Measurements from ENCODE around the gene USF2. TPM values are rescaled to one million over a fixed set of nuclear protein-coding genes. Genes with fewer than 3 reads are reported as not detected.

Gene USF2
- total RNA-seq, 1 experiment from 2014 or later = 121 TPM

DNA sequence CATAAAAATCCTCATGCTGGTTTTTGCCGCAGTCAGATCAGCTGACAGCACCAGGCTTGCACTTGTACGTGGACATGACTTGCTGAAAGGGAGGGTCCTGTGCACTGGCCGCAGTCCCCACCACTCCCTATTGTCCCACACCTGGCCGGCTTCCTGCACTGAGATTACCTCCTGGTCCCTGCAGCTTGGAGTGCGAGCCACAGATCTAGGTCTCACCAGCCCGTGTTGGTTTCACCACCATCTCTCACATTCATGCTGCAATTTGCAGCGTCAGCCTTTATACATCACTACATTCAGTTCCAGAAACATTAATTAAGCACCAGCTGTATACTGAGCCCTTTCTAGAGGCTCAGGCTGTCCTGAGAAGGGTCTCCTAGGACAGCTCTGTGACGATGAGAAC is 45.3 kb downstream of the USF2 start:
- ATAC-seq = no peak
- in situ Hi-C loops (cut with HindIII; ENCODE audit: low pct_unique_long_range_greater_than_20kb, low sequenced_read_pairs) = no loop called here
- no TSS peak for BruUV-seq (replicated peaks)
- Histone ChIP-seq H3K4me1 (ENCODE audit: control insufficient read depth, insufficient read depth, low read length) (peaks cover 5% of the 10 kb centered on the region; the same call in 1 of the 2 replicates), H3K36me3 (ENCODE audit: control insufficient read depth, insufficient read depth, low read length) (no peaks in the 10 kb centered on the region), H3K27ac (ENCODE audit: low read length) (no peak overlapping the region), H3K27me3 (ENCODE audit: control insufficient read depth, insufficient read depth, low read length) (no peaks in the 10 kb centered on the region), H3K4me3 (ENCODE audit: low read depth in 2 of 2, low read length in 2 of 2) (no peak overlapping the region), H3K9me3 (ENCODE audit: control insufficient read depth, insufficient read depth, low read depth, low read length) (no peaks in the 10 kb centered on the region)
- POLR2A ChIA-PET = interaction anchor here (0.6 kb wide), 1 partner anchor 150 kb away, joined by 3 read pairs; no protein-coding TSS in a partner anchor
- TF ChIP-seq REST (IDR thresholded peaks at IDR 0.05; ENCODE audit: insufficient read depth in 1 of 2, low read depth in 2 of 2, low read length in 1 of 2) (no peak), POLR2AphosphoS5 (IDR thresholded peaks at IDR 0.05; ENCODE audit: low read depth, low read length) (no peak), TCF7L2 (IDR thresholded peaks at IDR 0.05; ENCODE audit: low read depth, low read length) (no peak), SIN3A (IDR thresholded peaks at IDR 0.05; ENCODE audit: borderline replicate concordance, insufficient read depth, low read depth, low read length) (no peak)
- TF ChIP-seq, protein P1, sequence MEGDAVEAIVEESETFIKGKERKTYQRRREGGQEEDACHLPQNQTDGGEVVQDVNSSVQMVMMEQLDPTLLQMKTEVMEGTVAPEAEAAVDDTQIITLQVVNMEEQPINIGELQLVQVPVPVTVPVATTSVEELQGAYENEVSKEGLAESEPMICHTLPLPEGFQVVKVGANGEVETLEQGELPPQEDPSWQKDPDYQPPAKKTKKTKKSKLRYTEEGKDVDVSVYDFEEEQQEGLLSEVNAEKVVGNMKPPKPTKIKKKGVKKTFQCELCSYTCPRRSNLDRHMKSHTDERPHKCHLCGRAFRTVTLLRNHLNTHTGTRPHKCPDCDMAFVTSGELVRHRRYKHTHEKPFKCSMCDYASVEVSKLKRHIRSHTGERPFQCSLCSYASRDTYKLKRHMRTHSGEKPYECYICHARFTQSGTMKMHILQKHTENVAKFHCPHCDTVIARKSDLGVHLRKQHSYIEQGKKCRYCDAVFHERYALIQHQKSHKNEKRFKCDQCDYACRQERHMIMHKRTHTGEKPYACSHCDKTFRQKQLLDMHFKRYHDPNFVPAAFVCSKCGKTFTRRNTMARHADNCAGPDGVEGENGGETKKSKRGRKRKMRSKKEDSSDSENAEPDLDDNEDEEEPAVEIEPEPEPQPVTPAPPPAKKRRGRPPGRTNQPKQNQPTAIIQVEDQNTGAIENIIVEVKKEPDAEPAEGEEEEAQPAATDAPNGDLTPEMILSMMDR (IDR thresholded peaks at IDR 0.05) = no peak
- CTCF ChIA-PET = no interaction called here
- intact Hi-C loops (cut with micrococcal nuclease; ENCODE audit: unreplicated experiment) = no loop called here
- DNase-seq (ENCODE audit: low read depth, low spot score) = no peak

- H3K27me3 ChIP-seq (ENCODE audit: control insufficient read depth, insufficient read depth, low read length) = no peaks in the 10 kb centered on the region
- no peaks in the 10 kb centered on the region for H3K9me3 ChIP-seq (ENCODE audit: control insufficient read depth, insufficient read depth, low read depth, low read length)
- H3K36me3 ChIP-seq (ENCODE audit: control insufficient read depth, insufficient read depth, low read length) = no peaks in the 10 kb centered on the region
- in situ Hi-C loops (cut with HindIII; ENCODE audit: low pct_unique_long_range_greater_than_20kb, low sequenced_read_pairs) = no loop called here
- ATAC-seq (no peak), DNase-seq (ENCODE audit: low read depth, low spot score) (no peak)
- intact Hi-C loops (cut with micrococcal nuclease; ENCODE audit: unreplicated experiment) = no loop called here
- CTCF ChIA-PET = no interaction called here
- TF ChIP-seq, protein P1 (IDR thresholded peaks at IDR 0.05) = no peak
- TF ChIP-seq TCF7L2 (IDR thresholded peaks at IDR 0.05; ENCODE audit: low read depth, low read length) = no peak
- TF ChIP-seq POLR2AphosphoS5 (IDR thresholded peaks at IDR 0.05; ENCODE audit: low read depth, low read length) = no peak
- TF ChIP-seq REST (IDR thresholded peaks at IDR 0.05; ENCODE audit: insufficient read depth in 1 of 2, low read depth in 2 of 2, low read length in 1 of 2) = no peak
- no peaks in the 10 kb centered on the region; the same call in 1 of the 2 replicates for H3K4me1 ChIP-seq (ENCODE audit: control insufficient read depth, insufficient read depth, low read length)
- POLR2A ChIA-PET = no interaction called here
- H3K4me3 ChIP-seq (ENCODE audit: low read depth in 2 of 2, low read length in 2 of 2) = no peak overlapping the region
- no peak overlapping the region for H3K27ac ChIP-seq (ENCODE audit: low read length)
- no TSS peak for BruUV-seq (replicated peaks)
Observed at GRCh38 chr19:35314858-35315470, 46.2 kb downstream of the USF2 start.

Data from Panc1 (cell line).